Measurements from ENCODE around the gene TBC1D22A. TPM values are rescaled to one million over a fixed set of nuclear protein-coding genes. Genes with fewer than 3 reads are reported as not detected.

Gene TBC1D22A
- total RNA-seq, 1 donor from 2014 or later: 20.1 TPM

DNA sequence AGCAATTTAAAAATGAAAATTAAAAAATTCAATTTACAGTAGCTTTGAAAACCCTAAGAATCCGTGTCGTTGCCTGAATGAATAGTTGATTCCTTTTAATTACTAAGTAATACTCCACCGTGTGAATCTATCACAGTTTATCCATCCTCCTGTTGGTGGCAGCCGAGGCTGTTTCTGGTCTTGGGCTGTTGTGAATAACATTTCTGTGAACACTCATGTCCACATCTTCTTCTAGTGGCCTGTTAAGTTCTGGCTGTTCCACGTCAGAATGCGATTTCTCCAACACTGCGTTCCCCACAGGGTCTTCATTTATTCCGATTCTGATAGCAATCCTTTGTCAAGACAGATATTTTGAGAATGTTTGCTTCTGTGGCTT is 223.0 kb downstream of the TBC1D22A start:
- no peak for DNase-seq (ENCODE audit: low spot score)
- intact Hi-C loops (cut with DNase I): no loop called here

DNA sequence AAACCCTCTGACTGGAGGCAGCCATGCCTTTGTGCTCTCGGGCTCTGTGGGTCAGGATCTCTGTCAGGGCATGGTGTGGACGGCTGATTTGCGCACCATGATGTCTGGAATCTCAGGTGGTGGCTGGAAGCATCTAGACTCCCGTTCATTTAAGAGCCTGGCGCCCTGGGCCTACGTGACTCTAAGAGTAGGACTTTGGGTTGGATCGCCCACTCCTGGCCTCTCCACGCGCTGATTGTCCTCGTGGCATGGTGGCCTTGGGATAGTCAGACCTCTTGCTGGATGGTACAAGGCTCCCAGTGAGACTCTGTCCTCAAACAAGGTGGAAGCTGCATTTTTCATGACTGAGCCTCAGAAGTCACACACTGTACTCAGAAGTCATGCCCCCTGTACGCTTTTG is 224.3 kb downstream of the TBC1D22A start:
- no peak for DNase-seq (ENCODE audit: low spot score)
- intact Hi-C loops (cut with DNase I): no loop called here

DNA sequence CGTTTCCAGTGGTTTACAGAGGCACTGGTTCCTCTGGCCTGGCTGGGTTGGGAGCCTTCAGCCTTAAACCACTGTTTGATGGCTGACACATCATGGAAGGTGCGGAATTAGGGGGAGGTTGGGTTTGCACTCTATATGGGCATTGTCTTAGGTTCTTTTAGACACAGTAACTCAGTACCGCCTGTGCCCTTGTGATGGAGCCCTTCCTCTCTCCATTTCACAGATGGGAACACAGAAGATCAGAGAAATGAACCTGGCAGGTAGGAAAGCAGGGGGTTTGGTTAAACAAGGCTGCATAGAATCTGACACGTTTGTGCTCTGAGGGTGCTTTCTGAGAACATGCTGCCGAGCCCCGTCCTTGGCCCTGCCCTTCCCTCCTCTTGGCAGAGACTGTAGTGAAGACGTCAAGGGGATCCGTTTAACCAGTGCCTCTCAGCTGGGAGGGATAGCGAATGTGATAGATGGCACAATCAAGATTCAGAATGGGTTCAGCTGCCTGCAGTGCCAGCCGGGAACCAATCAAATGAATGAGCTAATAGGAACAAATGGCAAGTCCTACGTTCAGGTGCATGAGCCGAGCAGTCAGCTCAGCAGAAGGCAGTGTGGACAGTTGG is 228.6 kb downstream of the TBC1D22A start:
- DNase-seq (ENCODE audit: low spot score): no peak
- intact Hi-C loops (cut with DNase I): no loop called here

DNA sequence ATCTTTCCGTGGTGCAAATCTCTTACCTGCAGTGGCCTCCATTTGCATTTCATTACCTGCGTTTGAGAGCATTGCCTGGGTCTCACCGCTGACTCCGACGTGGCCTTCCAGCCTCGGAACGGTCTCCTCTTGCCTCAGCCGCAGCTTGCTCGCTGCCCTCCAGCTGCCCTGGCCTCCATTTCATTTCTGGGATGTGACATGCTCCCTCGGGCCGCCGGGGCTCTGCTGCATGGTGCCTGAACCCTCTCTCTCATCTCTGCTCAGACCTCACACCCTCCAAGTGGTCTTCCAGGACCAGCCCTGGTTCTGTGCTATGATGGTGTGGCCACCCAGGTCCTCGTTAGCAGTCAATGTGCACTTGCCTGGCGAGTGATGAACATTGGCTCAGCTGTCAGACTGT is 229.2 kb downstream of the TBC1D22A start:
- no peak for DNase-seq (ENCODE audit: low spot score)
- intact Hi-C loops (cut with DNase I): no loop called here

DNA sequence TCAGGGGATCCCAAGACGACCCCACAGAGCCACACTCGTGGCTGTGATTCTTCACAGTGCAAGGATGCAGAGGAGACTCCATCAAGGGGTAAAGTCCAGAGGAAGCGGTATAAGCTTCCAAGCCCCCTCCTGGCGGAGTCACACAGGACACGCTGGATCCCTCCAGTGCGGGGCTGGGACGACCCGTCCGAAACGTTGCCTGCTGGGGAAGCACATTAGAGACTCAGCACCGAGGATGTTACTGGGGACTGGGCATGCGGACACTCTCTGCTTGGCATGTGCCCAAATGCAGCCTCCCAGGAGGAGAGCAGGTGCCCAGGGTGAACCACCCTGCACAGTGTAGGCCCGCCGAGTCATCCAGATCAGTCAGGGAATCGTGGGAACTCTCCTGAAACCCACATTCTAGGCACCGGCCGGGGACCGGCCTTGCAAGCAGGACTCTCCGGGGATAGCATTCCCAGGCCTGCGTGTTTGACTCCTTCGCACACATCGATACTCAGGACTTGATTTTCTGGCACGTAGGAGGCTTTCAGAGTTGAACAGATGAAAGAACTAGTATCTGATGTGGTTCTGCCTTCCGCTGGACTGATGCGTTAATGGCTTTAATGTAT is 229.8 kb downstream of the TBC1D22A start:
- intact Hi-C loops (cut with DNase I): no loop called here
- DNase-seq (ENCODE audit: low spot score): no peak

DNA sequence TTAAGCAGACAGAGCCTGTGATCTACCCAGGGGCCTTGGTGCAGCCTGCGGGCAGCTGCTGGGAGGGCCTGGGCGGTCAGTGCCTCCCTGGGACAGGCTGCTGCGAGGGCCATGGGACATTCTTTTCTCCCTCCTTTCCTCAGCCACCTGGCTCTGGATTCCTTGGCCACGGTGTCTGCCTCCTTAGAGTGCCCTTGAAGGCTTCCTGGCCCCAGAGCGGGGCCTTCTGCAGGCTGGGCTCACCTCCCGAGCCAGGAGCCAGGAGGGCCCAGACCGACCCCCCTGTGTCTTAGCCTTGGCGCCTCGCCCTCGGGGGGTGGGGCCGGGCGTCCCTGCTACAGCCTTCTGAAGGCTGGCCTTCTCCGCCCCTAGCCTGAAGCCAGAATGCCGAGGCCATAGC is 231.2 kb downstream of the TBC1D22A start:
- DNase-seq (ENCODE audit: low spot score): no peak
- intact Hi-C loops (cut with DNase I): no loop called here

DNA sequence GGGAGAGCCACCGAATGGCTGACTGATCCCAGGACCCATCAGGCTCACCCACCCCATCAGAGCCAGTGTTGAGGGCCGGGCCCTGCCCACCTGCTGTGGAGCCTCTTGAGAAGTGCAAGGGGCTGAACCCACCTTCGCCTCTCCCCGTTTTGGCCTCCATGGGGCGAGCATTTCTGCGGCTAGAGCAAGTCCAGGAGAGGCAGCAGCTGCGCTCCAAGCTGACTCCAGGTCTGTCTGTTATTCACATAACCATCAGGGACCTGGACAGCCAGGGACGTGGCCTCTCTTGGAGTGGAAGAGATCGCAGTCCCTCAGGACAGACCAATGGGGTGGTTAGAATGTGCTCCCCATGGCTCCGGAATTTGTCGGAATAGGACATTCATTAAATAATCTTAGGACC is 231.8 kb downstream of the TBC1D22A start:
- no peak for DNase-seq (ENCODE audit: low spot score)

DNA sequence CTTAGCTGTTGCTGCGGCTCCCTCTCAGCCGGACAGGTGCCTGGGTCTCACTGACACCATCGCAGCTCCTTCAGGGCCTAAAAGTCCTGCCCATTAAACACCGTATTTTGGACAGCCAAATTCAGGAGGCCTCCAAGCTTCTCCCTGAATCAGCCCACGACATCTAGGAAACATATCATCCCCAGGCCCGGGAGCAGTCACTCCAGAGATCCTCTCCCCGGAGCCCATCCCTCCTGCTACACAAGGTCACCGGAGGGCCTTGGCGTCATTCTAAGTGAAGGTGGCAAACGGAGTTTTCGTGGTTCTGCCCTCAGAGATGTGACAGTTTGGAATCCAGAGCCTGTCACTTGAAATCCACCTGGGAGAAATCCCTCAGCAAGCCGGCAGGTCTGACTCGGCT is 232.5 kb downstream of the TBC1D22A start:
- no peak for DNase-seq (ENCODE audit: low spot score)
- intact Hi-C loops (cut with DNase I): no loop called here

More for the DNA sequence above, 231.8 kb downstream of the TBC1D22A start:
- intact Hi-C loops (cut with DNase I): no loop called here

DNA sequence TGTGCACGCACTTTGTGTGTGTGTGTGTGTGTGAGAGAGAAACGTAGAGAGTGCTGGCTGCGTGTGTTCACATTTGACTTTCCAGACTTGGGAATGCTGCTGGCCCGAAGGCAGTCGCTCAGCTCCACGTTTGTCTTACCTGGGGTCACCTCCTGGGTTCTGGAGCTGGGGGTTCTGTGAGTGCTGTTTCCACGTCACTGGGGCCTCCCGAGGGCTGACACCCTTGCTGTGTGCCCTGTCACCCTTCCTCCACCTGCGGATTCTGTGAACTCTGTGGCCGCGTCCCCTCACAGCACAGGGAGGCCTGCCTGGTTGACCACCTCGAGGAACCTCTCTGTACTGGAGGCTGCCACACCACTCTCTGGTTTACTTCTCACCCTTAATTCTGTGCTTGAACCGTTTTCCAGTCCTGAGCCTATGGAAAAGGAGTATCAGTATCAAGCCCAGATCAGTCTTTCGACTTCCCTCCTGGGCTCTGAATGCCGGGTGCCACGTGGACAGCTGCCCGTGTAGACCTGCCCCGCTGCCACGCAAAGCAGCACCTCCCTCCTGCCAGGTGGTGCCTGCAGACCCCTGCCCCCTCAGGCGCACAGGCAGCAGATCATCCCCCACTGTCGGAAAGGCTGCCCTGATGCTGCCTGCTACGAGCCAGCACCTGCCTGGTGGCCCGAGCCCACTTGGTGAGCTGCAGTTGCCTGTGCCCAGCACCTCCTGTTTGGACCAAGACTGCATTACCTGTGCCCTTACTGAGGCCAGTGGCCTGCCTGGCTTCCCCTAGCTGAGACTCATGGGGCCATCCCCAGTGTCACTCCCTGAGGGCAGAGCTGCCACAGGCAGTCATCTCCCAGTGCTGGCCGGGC is 233.3 kb downstream of the TBC1D22A start:
- no peak for DNase-seq (ENCODE audit: low spot score)
- intact Hi-C loops (cut with DNase I): no loop called here

DNA sequence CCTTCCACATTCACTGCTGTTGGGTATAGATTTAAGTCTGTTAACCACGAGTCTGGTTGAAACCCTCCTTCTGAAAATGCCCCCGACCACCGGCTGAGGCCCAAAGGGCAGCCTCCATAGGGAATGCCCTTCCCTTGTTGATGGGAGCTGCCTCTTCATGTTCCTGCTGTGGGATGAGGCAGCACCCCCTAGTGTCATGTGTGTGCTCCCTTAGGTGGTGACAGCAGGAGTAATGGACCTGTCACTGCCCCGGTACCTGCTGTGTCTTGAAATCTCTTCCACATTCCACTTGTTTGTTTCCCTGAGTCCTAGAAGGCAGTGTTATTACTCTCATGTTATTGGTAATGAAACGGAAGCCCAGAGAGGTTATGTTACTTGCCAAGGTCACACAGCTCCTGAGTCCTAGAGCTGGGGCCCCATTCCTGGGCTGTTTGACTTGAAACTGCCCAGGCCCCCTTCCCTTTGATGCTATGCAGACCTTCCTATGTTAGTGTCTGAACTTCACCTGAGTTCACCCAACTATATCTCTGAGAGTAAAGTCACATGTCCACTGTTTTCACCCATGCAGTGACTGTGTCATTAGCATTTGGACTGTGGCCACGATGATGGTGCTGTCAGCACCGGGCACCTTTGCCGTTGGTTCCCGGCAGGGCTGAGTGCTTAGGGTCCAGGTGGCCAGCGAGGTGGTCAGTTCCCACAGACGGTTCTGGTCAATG is 234.3 kb downstream of the TBC1D22A start:
- intact Hi-C loops (cut with DNase I): no loop called here

DNA sequence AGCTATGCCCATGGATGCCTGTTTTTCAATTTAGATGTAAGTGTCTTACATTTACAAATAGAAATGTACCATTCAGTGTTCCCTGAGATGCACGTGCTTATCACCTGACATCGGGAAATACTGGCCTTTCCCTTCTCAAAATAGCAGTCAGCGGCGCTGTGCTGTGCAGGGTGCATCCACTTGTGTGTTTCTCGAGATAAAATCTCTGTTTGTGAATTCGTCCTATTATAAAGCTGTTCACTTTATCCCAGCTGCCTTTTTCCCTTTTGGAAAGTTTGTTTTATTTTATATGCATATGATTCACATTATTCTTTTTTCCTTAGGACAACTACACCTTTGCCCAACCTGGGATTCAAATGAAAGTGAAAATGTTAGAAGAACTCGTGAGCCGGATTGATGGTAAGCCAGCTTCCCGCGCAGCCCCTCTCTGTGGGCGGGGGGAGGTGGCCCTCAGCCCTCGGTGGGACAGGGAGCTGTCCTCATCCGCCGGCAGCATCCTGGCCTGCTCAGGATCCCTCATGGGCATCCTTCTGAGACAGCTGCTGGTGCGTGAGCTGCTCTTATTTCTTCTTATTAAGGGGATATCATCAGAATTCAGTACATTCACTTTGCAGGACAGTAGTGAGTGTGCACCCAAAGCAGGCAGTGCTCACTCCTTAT is 235.0 kb downstream of the TBC1D22A start:
- intact Hi-C loops (cut with DNase I): no loop called here
- no peak for DNase-seq (ENCODE audit: low spot score)

More for the DNA sequence above, 234.3 kb downstream of the TBC1D22A start:
- no peak for DNase-seq (ENCODE audit: low spot score)

DNA sequence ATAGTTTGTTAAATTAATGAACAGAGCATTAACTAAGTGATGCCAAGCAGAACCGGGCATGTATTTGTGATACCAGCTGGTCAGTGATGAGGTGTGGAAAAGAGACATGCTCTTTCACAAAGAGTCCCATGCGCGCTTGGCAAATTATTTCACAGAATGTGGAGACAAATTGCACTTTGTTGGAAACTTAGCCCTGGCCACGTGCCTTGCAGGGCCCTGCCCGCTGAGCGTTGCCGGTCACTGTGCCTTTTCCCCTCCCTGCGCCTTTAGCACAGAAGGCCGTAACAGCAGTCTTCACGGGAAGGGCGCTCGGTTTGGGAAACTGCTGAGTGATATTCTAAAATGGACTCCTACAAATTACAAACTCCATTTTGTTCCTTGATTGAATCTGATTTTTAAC is 235.9 kb downstream of the TBC1D22A start:
- intact Hi-C loops (cut with DNase I): no loop called here
- DNase-seq (ENCODE audit: low spot score): no peak

DNA sequence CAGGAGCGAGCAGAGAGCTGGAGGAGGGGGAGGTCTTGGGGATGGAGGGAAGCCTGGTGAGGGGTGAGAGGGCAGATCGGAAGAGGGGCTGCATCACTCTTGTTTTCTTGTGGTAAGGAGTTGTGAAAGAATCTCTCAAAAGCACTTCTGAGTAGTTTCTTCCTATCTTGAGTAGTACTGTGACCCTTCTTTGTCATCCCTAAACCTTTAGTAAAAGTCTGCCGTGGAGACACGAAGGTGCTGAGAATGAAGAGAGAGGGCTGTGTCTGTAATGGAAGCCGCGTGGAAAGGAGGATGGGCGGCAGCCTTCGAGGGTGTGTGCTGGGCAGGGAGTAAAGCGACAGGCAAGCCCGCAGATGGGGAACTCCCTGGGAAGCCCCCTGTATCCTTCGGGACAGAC is 237.8 kb downstream of the TBC1D22A start:
- intact Hi-C loops (cut with DNase I): no loop called here
- no peak for DNase-seq (ENCODE audit: low spot score)

DNA sequence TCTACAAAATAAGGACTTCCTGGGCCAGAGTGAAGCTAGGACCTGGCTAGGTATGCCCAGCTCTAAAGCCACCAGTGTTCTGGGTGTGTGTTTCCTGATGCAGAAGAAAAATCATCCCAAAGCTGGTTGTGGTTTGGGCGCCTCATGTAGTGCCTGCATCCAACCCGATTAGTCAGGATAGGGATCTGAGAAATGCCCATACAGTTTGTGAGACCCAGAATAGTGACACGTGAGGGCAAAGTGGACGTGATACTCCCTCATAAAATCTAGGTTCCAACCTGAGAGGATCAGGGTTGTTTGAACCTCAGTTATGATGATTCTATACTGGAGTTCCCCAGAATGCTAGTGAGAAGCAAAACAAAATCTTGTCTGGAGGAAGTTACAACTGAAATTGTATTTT is 238.4 kb downstream of the TBC1D22A start:
- DNase-seq (ENCODE audit: low spot score): no peak
- intact Hi-C loops (cut with DNase I): no loop called here

DNA sequence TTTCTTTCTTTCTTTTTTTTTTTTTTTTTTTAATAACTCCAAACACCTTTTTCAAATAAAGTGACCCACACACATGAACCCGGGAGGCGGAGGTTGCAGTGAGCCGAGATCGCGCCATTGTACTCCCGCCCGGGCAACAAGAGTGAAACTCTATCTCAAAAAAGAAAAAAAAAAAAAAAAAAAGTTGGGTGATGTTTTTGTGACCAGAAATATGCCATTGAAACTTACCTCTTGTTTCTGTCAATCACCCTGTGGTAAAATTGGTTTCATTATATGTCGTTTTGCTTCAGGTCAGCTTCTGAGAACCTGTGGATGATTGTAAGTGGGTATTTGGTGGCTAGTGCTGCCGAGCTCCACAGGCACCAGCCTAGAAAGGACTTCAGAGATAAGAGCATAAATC is 238.8 kb downstream of the TBC1D22A start:
- intact Hi-C loops (cut with DNase I): no loop called here
- no peak for DNase-seq (ENCODE audit: low spot score)

DNA sequence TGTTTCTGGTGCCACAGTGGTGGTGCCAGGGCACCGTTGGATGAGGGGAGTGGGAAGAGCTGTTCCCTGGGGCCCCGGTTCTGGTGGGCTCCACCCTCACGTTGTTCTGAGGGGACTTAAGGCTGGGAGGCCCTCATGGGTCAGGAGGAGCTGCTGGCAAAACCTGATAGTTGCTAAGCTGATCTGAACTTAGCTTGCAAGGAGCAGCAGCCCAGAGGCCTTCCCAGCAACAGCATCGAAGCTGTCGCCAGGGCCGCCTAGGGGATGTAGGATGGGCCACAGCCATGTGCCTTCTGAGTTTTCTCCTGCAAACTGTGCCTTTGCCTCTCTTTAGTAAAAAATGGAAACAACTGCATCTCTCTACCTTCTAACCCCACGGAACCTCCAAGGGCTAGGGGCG is 240.2 kb downstream of the TBC1D22A start:
- intact Hi-C loops (cut with DNase I): no loop called here
- DNase-seq (ENCODE audit: low spot score): no peak

DNA sequence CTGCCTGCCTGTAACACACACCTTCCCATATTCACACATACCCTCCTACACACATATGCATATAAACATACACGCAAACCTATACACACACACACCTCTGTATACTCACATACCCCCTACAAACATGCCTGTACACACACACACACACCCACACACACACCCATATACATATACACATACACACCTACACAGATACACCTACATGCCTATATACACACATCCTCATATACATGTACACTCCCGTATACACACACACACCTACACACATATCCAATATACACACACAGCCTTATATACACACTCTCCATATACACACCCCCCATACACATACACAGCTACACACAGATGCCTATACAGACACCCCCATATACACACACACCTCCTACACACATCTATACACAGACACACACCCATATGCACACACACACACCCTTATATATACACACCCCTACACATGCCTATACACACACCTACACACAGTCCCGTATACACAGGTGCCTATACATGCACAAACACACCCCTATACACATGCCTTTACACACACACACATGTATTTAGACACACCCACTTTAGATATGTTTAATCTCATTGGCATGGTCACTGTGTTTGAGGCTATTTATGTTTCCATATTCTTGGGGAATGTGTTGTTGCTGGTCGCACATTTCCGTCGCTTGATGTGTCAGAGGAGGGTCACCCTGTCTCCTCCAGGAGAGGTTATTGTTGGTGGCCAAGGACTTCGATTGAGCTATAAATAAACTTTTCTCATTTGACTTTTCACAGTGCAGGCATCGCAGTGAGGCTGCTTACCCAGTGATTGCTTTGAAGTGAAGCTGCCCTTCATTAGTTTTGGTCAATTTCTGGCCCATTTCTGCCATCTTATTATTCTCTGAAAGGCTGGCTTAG is 243.3 kb downstream of the TBC1D22A start:
- intact Hi-C loops (cut with DNase I): no loop called here
- no peak for DNase-seq (ENCODE audit: low spot score)

DNA sequence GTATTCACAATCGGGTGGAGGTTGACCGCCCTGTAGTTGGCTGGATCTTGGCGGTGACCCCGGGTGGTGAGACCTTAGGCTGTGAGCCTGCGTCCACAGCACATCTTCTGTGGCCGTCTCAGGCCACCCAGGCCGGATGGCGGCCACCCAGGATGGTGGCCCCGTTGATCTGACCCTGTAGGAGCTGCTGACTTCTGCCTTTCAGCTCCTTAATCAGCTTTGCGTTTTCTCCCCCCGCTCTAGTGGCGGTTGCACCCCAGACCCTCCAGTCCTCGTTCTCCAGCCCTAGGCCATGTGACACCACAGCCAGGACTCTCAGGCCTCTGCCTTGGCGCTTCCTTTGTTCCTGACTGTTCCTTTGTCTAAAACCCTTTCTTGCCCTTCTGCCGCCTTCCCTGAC is 244.0 kb downstream of the TBC1D22A start:
- intact Hi-C loops (cut with DNase I): no loop called here
- no peak for DNase-seq (ENCODE audit: low spot score)

DNA sequence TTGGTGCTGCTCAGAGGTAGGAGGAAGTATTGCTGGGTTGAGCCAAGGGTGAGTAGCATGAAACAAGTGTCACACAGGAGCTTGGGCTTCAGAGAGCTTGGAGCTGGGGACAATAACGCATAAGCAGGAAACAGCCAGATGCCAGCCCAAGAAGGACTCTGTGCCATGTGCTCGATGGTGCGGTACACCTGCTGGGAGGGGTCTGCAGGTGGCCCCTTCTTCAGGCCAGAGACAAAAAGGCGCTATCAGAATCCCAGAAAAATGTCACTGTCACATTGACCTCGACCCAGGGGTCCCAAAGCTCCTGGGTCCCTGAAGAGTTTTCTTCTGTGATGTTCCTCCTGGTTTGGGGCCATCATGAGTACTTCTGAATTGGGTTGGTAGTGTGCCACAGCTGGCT is 244.4 kb downstream of the TBC1D22A start:
- intact Hi-C loops (cut with DNase I): no loop called here
- no peak for DNase-seq (ENCODE audit: low spot score)
